Ishikawa (cell line): ENCODE results near the gene MRM3.

Source experiments
- CEBPB ChIP-seq: IDR thresholded peaks from 2 replicates; pipeline ENCODE4 v1.6.1; 2012
- CREB1 ChIP-seq: IDR thresholded peaks from 2 replicates; pipeline ENCODE4 v1.6.1; 2012; ENCODE audit warnings: low read depth
- EGR1 ChIP-seq: IDR thresholded peaks from 2 replicates; pipeline ENCODE4 v1.6.1; 2012
- EP300 ChIP-seq: IDR thresholded peaks from 2 replicates; pipeline ENCODE4 v1.6.1; 2012; ENCODE audit warnings: borderline replicate concordance
- FOXM1 ChIP-seq: IDR thresholded peaks from 2 replicates; pipeline ENCODE4 v1.6.1; 2012; ENCODE audit warnings: low read depth, borderline replicate concordance
- NFIC ChIP-seq: IDR thresholded peaks from 2 replicates; pipeline ENCODE4 v1.6.1; 2012
- RAD21 ChIP-seq: IDR thresholded peaks from 2 replicates; pipeline ENCODE4 v1.6.1; 2012; ENCODE audit warnings: low read depth
- TAF1 ChIP-seq: IDR thresholded peaks from 2 replicates; pipeline ENCODE4 v1.6.1; 2012; ENCODE audit warnings: low read depth, mild to moderate bottlenecking
- TCF12 ChIP-seq: IDR thresholded peaks from 2 replicates; pipeline ENCODE4 v1.6.1; 2012; ENCODE audit warnings: low read depth
- TEAD4 ChIP-seq: IDR thresholded peaks from 2 replicates; pipeline ENCODE4 v1.6.1; 2012
- YY1 ChIP-seq: IDR thresholded peaks from 2 replicates; pipeline ENCODE4 v1.6.1; 2012; ENCODE audit warnings: low read depth
- ZBTB7A ChIP-seq: IDR thresholded peaks from 2 replicates; pipeline ENCODE4 v1.6.1; 2012; ENCODE audit warnings: low read depth
- TF ChIP-seq, protein P1 (sequence below): IDR thresholded peaks from 2 replicates; pipeline ENCODE4 v1.6.1; 2012
- TF ChIP-seq, protein P2 (sequence below): IDR thresholded peaks from 2 replicates; pipeline ENCODE4 v1.6.1; 2012; ENCODE audit warnings: low read depth, mild to moderate bottlenecking
- TF ChIP-seq, protein P3 (sequence below): IDR thresholded peaks from 2 replicates; pipeline ENCODE4 v1.6.1; 2012

MRM3 gene

DNA sequence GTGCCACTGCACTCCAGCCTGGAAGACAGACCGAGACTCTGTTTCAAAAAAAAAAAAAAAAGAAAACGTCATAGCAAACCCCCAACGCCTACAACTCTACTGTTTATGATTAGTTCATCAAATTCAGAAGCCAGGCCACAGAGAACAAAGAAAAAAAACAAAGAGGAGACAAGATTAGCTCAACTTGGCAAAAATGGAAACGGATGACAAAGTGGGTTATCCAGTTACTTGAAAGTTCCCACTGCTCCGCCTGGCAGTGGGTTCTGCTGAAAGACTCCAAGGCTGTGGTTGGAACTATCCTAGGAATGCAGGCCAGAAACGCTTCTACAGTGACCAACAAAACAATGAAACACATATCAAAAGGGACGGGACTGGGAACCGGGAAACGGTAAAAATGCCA lies 53.1 kb downstream of the MRM3 start:
- TF ChIP-seq NFIC (no peak), TEAD4 (peak; percentile 80)

DNA sequence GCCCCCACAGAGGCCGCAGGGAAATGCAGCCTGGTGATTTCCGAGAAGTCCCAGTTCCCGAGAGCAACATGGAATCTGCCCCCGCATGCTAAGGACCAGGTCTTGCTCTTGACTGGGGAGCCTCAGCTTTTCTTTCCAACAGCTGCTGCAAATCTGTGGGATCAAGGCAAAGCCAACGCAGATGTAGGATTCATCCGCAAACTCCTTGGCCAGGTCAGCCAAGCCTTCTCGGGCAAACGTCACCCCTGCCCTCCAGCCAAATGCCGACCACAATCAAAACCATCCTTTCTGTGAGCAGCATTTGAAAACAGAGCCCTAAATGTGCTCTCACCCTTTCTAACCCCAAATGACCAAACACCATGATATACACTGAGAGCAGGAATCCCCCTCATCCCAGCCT lies 54.0 kb downstream of the MRM3 start:
- TF ChIP-seq FOXM1 (no peak), TEAD4 (no peak), EGR1 (no peak), RAD21 (no peak), TCF12 (no peak), ZBTB7A (no peak), CREB1 (no peak), YY1 (no peak), CEBPB (no peak)
- TF ChIP-seq, protein P1, sequence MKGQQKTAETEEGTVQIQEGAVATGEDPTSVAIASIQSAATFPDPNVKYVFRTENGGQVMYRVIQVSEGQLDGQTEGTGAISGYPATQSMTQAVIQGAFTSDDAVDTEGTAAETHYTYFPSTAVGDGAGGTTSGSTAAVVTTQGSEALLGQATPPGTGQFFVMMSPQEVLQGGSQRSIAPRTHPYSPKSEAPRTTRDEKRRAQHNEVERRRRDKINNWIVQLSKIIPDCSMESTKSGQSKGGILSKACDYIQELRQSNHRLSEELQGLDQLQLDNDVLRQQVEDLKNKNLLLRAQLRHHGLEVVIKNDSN: no peak

DNA sequence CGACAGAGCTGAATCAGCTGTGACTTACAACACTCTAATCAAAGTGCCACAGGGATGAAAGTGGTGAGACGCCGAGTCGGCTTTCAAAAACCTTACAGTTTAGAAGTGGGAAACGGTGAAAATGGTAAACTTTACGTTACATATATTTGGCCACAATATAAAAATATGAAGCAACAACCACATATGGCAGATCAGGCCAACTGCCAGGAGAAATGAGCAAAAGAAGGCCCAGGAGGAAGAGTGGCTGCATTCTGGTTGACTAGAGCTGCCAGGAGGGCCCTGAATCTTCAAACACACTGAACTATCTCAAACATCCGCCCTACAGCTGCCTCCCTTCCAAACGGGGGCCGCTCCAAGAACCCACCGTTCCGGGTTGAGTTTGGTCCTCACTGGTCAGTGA lies 56.3 kb downstream of the MRM3 start:
- TF ChIP-seq, protein P1: no peak
- TF ChIP-seq, protein P2, sequence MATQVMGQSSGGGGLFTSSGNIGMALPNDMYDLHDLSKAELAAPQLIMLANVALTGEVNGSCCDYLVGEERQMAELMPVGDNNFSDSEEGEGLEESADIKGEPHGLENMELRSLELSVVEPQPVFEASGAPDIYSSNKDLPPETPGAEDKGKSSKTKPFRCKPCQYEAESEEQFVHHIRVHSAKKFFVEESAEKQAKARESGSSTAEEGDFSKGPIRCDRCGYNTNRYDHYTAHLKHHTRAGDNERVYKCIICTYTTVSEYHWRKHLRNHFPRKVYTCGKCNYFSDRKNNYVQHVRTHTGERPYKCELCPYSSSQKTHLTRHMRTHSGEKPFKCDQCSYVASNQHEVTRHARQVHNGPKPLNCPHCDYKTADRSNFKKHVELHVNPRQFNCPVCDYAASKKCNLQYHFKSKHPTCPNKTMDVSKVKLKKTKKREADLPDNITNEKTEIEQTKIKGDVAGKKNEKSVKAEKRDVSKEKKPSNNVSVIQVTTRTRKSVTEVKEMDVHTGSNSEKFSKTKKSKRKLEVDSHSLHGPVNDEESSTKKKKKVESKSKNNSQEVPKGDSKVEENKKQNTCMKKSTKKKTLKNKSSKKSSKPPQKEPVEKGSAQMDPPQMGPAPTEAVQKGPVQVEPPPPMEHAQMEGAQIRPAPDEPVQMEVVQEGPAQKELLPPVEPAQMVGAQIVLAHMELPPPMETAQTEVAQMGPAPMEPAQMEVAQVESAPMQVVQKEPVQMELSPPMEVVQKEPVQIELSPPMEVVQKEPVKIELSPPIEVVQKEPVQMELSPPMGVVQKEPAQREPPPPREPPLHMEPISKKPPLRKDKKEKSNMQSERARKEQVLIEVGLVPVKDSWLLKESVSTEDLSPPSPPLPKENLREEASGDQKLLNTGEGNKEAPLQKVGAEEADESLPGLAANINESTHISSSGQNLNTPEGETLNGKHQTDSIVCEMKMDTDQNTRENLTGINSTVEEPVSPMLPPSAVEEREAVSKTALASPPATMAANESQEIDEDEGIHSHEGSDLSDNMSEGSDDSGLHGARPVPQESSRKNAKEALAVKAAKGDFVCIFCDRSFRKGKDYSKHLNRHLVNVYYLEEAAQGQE: no peak
- no peak for TF ChIP-seq EP300
- TF ChIP-seq FOXM1: no peak
- TF ChIP-seq TEAD4: no peak
- no peak for TF ChIP-seq ZBTB7A
- TF ChIP-seq, protein P3, sequence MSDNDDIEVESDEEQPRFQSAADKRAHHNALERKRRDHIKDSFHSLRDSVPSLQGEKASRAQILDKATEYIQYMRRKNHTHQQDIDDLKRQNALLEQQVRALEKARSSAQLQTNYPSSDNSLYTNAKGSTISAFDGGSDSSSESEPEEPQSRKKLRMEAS: no peak
- no peak for TF ChIP-seq RAD21
- no peak for TF ChIP-seq NFIC
- no peak for TF ChIP-seq YY1
- TF ChIP-seq TAF1: no peak
- no peak for TF ChIP-seq CEBPB
- no peak for TF ChIP-seq EGR1
- TF ChIP-seq CREB1: no peak
- TF ChIP-seq TCF12: no peak

DNA sequence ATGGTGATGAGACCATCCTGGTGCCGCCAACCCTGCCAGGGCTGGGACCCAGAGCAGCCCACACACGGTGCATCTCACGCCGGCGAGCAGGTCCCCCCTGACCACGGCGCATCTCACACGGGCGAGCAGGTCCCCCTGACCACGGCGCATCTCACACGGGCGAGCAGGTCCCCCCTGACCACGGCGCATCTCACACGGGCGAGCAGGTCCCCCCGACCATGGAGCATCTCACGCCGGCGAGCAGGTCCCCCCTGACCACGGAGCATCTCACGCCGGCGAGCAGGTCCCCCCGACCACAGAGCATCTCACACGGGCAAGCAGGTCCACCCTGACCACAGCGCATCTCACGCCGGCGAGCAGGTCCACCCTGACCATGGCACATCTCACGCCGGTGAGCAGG lies 59.2 kb downstream of the MRM3 start:
- TF ChIP-seq EP300: no peak
- TF ChIP-seq, protein P1: no peak
- no peak for TF ChIP-seq ZBTB7A
- no peak for TF ChIP-seq TEAD4
- TF ChIP-seq FOXM1: no peak
- TF ChIP-seq TCF12: no peak
- TF ChIP-seq CREB1: no peak
- no peak for TF ChIP-seq TAF1
- TF ChIP-seq RAD21: no peak
- no peak for TF ChIP-seq CEBPB
- no peak for TF ChIP-seq EGR1
- no peak for TF ChIP-seq YY1
- TF ChIP-seq, protein P3: no peak
- TF ChIP-seq NFIC: no peak
- TF ChIP-seq, protein P2: no peak
